ENCODE measurements around the gene NPBWR2. TPM values are rescaled to one million over a fixed set of nuclear protein-coding genes. Genes with fewer than 3 reads are reported as not detected.

NPBWR2 gene
- total RNA-seq, 1 experiment from 2014 or later, result not detected

GRCh38 chr20:64062596-64063388 lies 44.6 kb downstream of the NPBWR2 start, which contains the start of gene TCEA2 (continued):
- TF ChIP-seq NFE2L1 (CRISPR knock-in tag; IDR thresholded peaks at IDR 0.05), result no peak
- TF ChIP-seq ZNF138 (CRISPR knock-in tag; conservative IDR thresholded peaks at IDR 0.05), result no peak
- TF ChIP-seq ZNF232 (CRISPR knock-in tag; IDR thresholded peaks at IDR 0.05), result no peak; the same call in 1 of the 2 replicates
- no peak for TF ChIP-seq IRF1 (CRISPR knock-in tag; IDR thresholded peaks at IDR 0.05)
- TF ChIP-seq ZBTB43 (CRISPR knock-in tag; IDR thresholded peaks at IDR 0.05), result no peak
- no peak for TF ChIP-seq RORB (CRISPR knock-in tag; IDR thresholded peaks at IDR 0.05)
- TF ChIP-seq CREM (CRISPR knock-in tag; IDR thresholded peaks at IDR 0.05), result peak; percentile 49; the same call in 1 of the 2 replicates
- peak; percentile 66; the same call in 1 of the 2 replicates for TF ChIP-seq USF1 (CRISPR knock-in tag; IDR thresholded peaks at IDR 0.05)
- no peak for TF ChIP-seq HMGXB4 (CRISPR knock-in tag; IDR thresholded peaks at IDR 0.05)
- TF ChIP-seq ERG (CRISPR knock-in tag; IDR thresholded peaks at IDR 0.05), result no peak
- no peak for TF ChIP-seq ATF6 (CRISPR knock-in tag; IDR thresholded peaks at IDR 0.05)
- TF ChIP-seq USF2 (CRISPR knock-in tag; IDR thresholded peaks at IDR 0.05), result peak; percentile 82
- TF ChIP-seq TP53 (CRISPR knock-in tag; IDR thresholded peaks at IDR 0.05), result no peak
- TF ChIP-seq ESRRA (CRISPR knock-in tag; IDR thresholded peaks at IDR 0.05; ENCODE audit: borderline replicate concordance), result no peak
- no peak for TF ChIP-seq ZNF396 (CRISPR knock-in tag; IDR thresholded peaks at IDR 0.05; ENCODE audit: borderline replicate concordance)
- TF ChIP-seq ZNF512 (CRISPR knock-in tag; IDR thresholded peaks at IDR 0.05; ENCODE audit: borderline replicate concordance), result no peak
- TF ChIP-seq NFYB (CRISPR knock-in tag; conservative IDR thresholded peaks at IDR 0.05; ENCODE audit: low read depth), result no peak
- TF ChIP-seq SMAD4 (CRISPR knock-in tag; IDR thresholded peaks at IDR 0.05), result no peak
- TF ChIP-seq PRDM15 (CRISPR knock-in tag; IDR thresholded peaks at IDR 0.05), result no peak
- TF ChIP-seq ZNF281 (CRISPR knock-in tag; IDR thresholded peaks at IDR 0.05), result no peak
- TF ChIP-seq NR1H2 (CRISPR knock-in tag; IDR thresholded peaks at IDR 0.05), result no peak

Measured in WTC11 (cell line).